ENCODE results near the gene CTIF.

Gene CTIF

GRCh38 chr18:48761582-48761981, 222.8 kb downstream of the CTIF start:
- no peaks in the 10 kb centered on the region for H3K36me3 ChIP-seq (ENCODE audit: low read length)
- no peak overlapping the region for H3K27ac ChIP-seq (ENCODE audit: low read depth, low read length)
- no peak overlapping the region for H2AFZ ChIP-seq (ENCODE audit: low read depth, low read length, severe bottlenecking)
- H3K4me2 ChIP-seq (ENCODE audit: low read depth, low read length, poor library complexity, severe bottlenecking), result no peak overlapping the region
- no peaks in the 10 kb centered on the region for H3K27me3 ChIP-seq (ENCODE audit: low read length)
- H3K9ac ChIP-seq (ENCODE audit: low read length), result no peak overlapping the region
- H3K79me2 ChIP-seq (ENCODE audit: insufficient read depth, low read length), result no peaks in the 10 kb centered on the region
- TF ChIP-seq EZH2phosphoT487 (conservative IDR thresholded peaks at IDR 0.05; ENCODE audit: low read length) (no peak), CTCF (IDR thresholded peaks at IDR 0.05; ENCODE audit: insufficient read depth, low read length, poor library complexity, severe bottlenecking) (no peak)
- H3K4me3 ChIP-seq (ENCODE audit: insufficient read depth, low read length, poor library complexity, severe bottlenecking), result no peak overlapping the region
- no peaks in the 10 kb centered on the region for H3K9me2 ChIP-seq (replicated peaks; ENCODE audit: insufficient read depth, low read length)
- H3K9me3 ChIP-seq (ENCODE audit: insufficient read depth, low read length), result no peaks in the 10 kb centered on the region
- no peaks in the 10 kb centered on the region for H4K20me1 ChIP-seq (ENCODE audit: low read depth, low read length)
- no peaks in the 10 kb centered on the region for H3F3A ChIP-seq (ENCODE audit: insufficient read depth)

GRCh38 chr18:48762022-48762421, 223.2 kb downstream of the CTIF start:
- Histone ChIP-seq H3K9me2 (replicated peaks; ENCODE audit: insufficient read depth, low read length) (no peaks in the 10 kb centered on the region), H4K20me1 (ENCODE audit: low read depth, low read length) (no peaks in the 10 kb centered on the region), H3K9ac (ENCODE audit: low read length) (no peak overlapping the region), H3F3A (ENCODE audit: insufficient read depth) (no peaks in the 10 kb centered on the region), H3K27me3 (ENCODE audit: low read length) (no peaks in the 10 kb centered on the region), H3K4me2 (ENCODE audit: low read depth, low read length, poor library complexity, severe bottlenecking) (no peak overlapping the region), H3K4me3 (ENCODE audit: insufficient read depth, low read length, poor library complexity, severe bottlenecking) (no peak overlapping the region), H2AFZ (ENCODE audit: low read depth, low read length, severe bottlenecking) (no peak overlapping the region), H3K9me3 (ENCODE audit: insufficient read depth, low read length) (no peaks in the 10 kb centered on the region), H3K27ac (ENCODE audit: low read depth, low read length) (no peak overlapping the region), H3K79me2 (ENCODE audit: insufficient read depth, low read length) (no peaks in the 10 kb centered on the region), H3K36me3 (ENCODE audit: low read length) (no peaks in the 10 kb centered on the region)
- no peak for TF ChIP-seq CTCF (IDR thresholded peaks at IDR 0.05; ENCODE audit: insufficient read depth, low read length, poor library complexity, severe bottlenecking)
- TF ChIP-seq EZH2phosphoT487 (conservative IDR thresholded peaks at IDR 0.05; ENCODE audit: low read length), result no peak

- no peaks in the 10 kb centered on the region for H3K36me3 ChIP-seq (ENCODE audit: low read length)
- no peaks in the 10 kb centered on the region for H4K20me1 ChIP-seq (ENCODE audit: low read depth, low read length)
- H2AFZ ChIP-seq (ENCODE audit: low read depth, low read length, severe bottlenecking), result no peak overlapping the region
- H3K9me3 ChIP-seq (ENCODE audit: insufficient read depth, low read length), result no peaks in the 10 kb centered on the region
- no peak overlapping the region for H3K4me2 ChIP-seq (ENCODE audit: low read depth, low read length, poor library complexity, severe bottlenecking)
- H3K27me3 ChIP-seq (ENCODE audit: low read length), result no peaks in the 10 kb centered on the region
- H3K27ac ChIP-seq (ENCODE audit: low read depth, low read length), result no peak overlapping the region
- H3K4me3 ChIP-seq (ENCODE audit: insufficient read depth, low read length, poor library complexity, severe bottlenecking), result no peak overlapping the region
- TF ChIP-seq EZH2phosphoT487 (conservative IDR thresholded peaks at IDR 0.05; ENCODE audit: low read length) (no peak), CTCF (IDR thresholded peaks at IDR 0.05; ENCODE audit: insufficient read depth, low read length, poor library complexity, severe bottlenecking) (no peak)
- H3K79me2 ChIP-seq (ENCODE audit: insufficient read depth, low read length), result no peaks in the 10 kb centered on the region
- H3K9me2 ChIP-seq (replicated peaks; ENCODE audit: insufficient read depth, low read length), result no peaks in the 10 kb centered on the region
- no peaks in the 10 kb centered on the region for H3F3A ChIP-seq (ENCODE audit: insufficient read depth)
- H3K9ac ChIP-seq (ENCODE audit: low read length), result no peak overlapping the region
Measured at GRCh38 chr18:48762836-48763718, 224.2 kb downstream of the CTIF start.
